Measurements from ENCODE around the gene FBXO46. TPM values are rescaled to one million over a fixed set of nuclear protein-coding genes. Genes with fewer than 3 reads are reported as not detected.

FBXO46 gene
- total RNA-seq, 1 donor from 2014 or later = 23.8 TPM

DNA sequence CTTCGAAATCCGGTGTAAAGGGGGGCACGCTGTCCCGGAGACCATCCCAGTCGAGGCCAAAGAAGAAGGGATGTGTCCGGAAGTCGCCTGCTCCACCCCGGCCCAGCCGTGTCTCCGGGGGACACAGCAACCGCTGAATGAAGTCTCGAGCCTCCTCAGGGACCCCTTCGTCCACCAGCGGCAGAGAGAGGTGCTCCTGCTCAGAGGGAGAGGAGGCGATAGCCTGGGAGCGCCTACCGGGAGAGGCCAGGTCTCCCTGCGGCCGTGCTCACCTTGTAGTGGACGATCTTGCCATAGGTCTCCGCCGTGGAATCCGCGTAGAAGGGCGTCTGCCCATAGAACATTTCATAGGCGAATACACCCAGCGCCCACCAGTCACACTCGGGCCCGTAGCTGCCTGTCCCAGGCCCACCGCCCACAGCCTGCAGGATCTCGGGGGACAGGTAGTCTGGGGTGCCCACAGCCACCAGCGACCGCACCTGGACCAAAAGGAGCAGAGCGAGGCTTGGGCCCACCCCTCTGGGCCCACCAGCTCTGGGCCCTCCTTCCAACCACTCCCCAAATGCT, 46.8 kb upstream of the FBXO46 start:
- intact Hi-C loops (cut with DNase I) = no loop called here
- Histone ChIP-seq H3K27ac (no peak overlapping the region), H3K9me3 (no peaks in the 10 kb centered on the region), H3K4me1 (peaks cover 43% of the 10 kb centered on the region), H3K27me3 (no peaks in the 10 kb centered on the region), H3K36me3 (peaks cover 0 to 23% of the 10 kb centered on the region in 2 donors), H3K4me3 (no peak overlapping the region)
- DNase-seq (ENCODE audit: extremely low spot score in 2 of 2) = no peak
- TF ChIP-seq POLR2AphosphoS5 (IDR thresholded peaks at IDR 0.05; ENCODE audit: insufficient read depth in 1 of 2, low read depth in 1 of 2) (no peak), POLR2A (IDR thresholded peaks at IDR 0.05) (no peak)
- TF ChIP-seq, protein P1, sequence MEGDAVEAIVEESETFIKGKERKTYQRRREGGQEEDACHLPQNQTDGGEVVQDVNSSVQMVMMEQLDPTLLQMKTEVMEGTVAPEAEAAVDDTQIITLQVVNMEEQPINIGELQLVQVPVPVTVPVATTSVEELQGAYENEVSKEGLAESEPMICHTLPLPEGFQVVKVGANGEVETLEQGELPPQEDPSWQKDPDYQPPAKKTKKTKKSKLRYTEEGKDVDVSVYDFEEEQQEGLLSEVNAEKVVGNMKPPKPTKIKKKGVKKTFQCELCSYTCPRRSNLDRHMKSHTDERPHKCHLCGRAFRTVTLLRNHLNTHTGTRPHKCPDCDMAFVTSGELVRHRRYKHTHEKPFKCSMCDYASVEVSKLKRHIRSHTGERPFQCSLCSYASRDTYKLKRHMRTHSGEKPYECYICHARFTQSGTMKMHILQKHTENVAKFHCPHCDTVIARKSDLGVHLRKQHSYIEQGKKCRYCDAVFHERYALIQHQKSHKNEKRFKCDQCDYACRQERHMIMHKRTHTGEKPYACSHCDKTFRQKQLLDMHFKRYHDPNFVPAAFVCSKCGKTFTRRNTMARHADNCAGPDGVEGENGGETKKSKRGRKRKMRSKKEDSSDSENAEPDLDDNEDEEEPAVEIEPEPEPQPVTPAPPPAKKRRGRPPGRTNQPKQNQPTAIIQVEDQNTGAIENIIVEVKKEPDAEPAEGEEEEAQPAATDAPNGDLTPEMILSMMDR (IDR thresholded peaks at IDR 0.05) = no peak

- no peak for DNase-seq (ENCODE audit: extremely low spot score in 2 of 2)
- Histone ChIP-seq H3K4me1 (peaks cover 29% of the 10 kb centered on the region), H3K27ac (no peak overlapping the region), H3K27me3 (no peaks in the 10 kb centered on the region), H3K4me3 (no peak overlapping the region), H3K36me3 (peaks cover 0 to 23% of the 10 kb centered on the region in 2 donors), H3K9me3 (no peaks in the 10 kb centered on the region)
- intact Hi-C loops (cut with DNase I) = no loop called here
- TF ChIP-seq, protein P1 (IDR thresholded peaks at IDR 0.05) = no peak
- TF ChIP-seq POLR2AphosphoS5 (IDR thresholded peaks at IDR 0.05; ENCODE audit: insufficient read depth in 1 of 2, low read depth in 1 of 2) = no peak
- no peak for TF ChIP-seq POLR2A (IDR thresholded peaks at IDR 0.05)
These were observed 44.1 kb upstream of the FBXO46 start for GRCh38 chr19:45774765-45775164.

DNA sequence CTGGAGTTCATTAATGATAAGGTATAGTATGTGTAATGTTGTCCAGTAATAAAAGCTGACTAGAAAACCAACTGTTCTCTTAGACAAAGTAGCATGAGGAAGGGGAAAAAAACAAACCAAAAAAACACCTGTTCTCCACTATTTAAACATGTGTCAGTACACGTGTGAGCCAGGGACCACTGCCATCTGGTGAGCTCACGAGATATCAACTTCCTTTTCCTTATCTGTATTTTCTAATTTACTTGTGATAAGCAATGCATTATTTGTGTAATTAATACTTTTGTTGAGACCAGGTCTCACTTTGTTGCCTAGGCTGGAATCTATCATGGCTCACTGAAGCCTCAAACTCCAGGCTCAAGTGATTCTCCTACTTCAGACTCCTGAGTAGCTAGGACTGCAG, 42.7 kb upstream of the FBXO46 start:
- TF ChIP-seq POLR2A (IDR thresholded peaks at IDR 0.05) (no peak), POLR2AphosphoS5 (IDR thresholded peaks at IDR 0.05; ENCODE audit: insufficient read depth in 1 of 2, low read depth in 1 of 2) (no peak)
- TF ChIP-seq, protein P1 (IDR thresholded peaks at IDR 0.05) = no peak
- no peak overlapping the region for H3K27ac ChIP-seq
- H3K4me3 ChIP-seq = no peak overlapping the region
- H3K4me1 ChIP-seq = peaks cover 15% of the 10 kb centered on the region
- peaks cover 0 to 22% of the 10 kb centered on the region in 2 donors for H3K36me3 ChIP-seq
- DNase-seq (ENCODE audit: extremely low spot score in 2 of 2) = no peak
- intact Hi-C loops (cut with DNase I) = no loop called here
- no peaks in the 10 kb centered on the region for H3K9me3 ChIP-seq
- no peaks in the 10 kb centered on the region for H3K27me3 ChIP-seq

GRCh38 chr19:45772912-45773311, 42.2 kb upstream of the FBXO46 start:
- Histone ChIP-seq H3K27me3 (no peaks in the 10 kb centered on the region), H3K36me3 (peaks cover 0 to 17% of the 10 kb centered on the region in 2 donors), H3K4me3 (no peak overlapping the region), H3K27ac (no peak overlapping the region), H3K9me3 (no peaks in the 10 kb centered on the region), H3K4me1 (peaks cover 13% of the 10 kb centered on the region)
- no peak for DNase-seq (ENCODE audit: extremely low spot score in 2 of 2)
- TF ChIP-seq, protein P1 (IDR thresholded peaks at IDR 0.05) = no peak
- TF ChIP-seq POLR2AphosphoS5 (IDR thresholded peaks at IDR 0.05; ENCODE audit: insufficient read depth in 1 of 2, low read depth in 1 of 2) (no peak), POLR2A (IDR thresholded peaks at IDR 0.05) (no peak)
- intact Hi-C loops (cut with DNase I) = no loop called here

DNA sequence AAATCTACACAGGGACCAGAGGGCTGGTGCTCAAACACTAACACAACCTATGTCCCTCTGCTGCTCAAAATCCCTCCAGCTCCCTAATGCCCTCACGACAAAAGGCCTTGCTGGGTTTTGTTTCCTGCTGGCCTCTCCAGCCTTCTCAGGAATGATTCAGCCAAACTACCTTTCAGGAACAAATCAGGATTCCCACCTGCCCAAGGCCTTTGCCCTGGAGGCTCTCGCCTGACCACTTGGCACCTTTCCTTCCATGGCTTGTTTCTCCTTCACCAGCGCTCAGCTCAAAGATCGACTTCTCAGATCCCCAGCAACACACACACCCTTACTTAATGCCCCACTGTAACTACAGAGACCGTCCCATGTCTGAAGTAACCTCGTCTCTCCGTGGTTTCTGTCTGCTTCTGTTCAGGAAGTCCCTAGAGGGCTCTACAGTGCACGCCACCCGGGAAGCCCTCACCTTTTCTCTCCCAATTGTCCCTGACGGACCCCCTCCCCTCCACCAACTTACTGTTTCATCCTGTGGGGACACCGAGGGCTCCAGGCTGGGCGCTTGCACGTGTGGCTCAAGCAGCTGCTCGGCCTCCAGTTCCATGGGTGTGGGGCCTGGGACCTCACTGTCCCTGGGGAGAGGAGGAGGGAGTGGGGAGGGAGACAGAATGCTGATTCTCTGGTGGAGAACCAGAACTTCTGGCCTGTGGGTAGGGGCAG, 41.6 kb upstream of the FBXO46 start:
- no peaks in the 10 kb centered on the region for H3K27me3 ChIP-seq
- TF ChIP-seq POLR2A (IDR thresholded peaks at IDR 0.05) = no peak
- intact Hi-C loops (cut with DNase I) = no loop called here
- H3K36me3 ChIP-seq = peaks cover 0 to 13% of the 10 kb centered on the region in 2 donors
- H3K4me1 ChIP-seq = peaks cover 20% of the 10 kb centered on the region
- no peaks in the 10 kb centered on the region for H3K9me3 ChIP-seq
- no peak for DNase-seq (ENCODE audit: extremely low spot score in 2 of 2)
- no peak overlapping the region for H3K27ac ChIP-seq
- no peak overlapping the region for H3K4me3 ChIP-seq
